GM10266 (cell line): ENCODE measurements around the gene CD27.
"Not testable (repeated sequence)": the region's sequence is repeated elsewhere in the genome, so short reads cannot be mapped to it uniquely, and the experiment has no call there.

Experiments used
- DNase-seq: peaks from one replicate; pipeline ENCODE4 v3.0.0; 2012; ENCODE audit errors: extremely low spot score
- TF ChIP-seq, protein P1 (sequence below): IDR thresholded peaks from 2 replicates; pipeline ENCODE4 v1.5.1; 2012; ENCODE audit warnings: mild to moderate bottlenecking, low read depth; ENCODE audit not compliant: control insufficient read depth, insufficient read depth; ENCODE audit errors: missing control alignments

Gene CD27

DNA sequence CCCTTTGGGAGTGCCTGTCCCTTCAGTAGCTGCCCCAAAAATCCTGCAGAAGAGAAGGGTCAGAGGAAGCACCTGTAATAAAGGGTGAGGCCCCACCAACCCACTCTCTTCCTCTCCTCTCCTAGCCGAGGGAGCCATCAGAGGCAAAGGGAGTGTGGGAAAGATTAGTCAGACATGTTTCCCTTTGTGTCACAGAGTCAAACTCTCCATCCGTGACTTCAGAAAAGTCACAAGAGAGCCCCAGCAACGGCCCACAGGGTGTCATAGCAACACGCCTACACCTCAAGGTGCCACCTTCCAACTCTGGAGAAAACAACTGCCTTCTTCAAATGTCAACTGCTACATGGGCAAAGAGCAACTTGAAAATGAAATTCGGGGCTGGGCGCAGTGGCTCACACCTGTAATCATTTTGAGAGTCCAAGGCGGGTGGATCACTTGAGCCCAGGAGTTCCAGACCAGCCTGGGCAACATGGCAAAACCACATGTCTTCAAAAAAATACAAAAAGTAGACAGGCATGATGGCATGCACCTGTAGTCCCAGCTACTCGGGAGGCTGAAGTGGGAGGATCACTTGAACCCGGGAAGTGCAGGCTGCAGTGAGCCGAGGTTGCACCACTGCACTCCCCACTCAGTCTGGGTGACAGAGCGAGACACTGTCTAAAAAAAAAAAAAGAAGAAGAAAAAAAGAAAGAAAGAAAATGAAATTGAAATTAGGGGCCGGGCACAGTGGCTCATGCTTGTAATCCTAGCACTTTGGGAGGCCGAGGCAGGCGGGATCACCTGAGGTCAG lies 17.7 kb upstream of the CD27 start:
- TF ChIP-seq, protein P1, sequence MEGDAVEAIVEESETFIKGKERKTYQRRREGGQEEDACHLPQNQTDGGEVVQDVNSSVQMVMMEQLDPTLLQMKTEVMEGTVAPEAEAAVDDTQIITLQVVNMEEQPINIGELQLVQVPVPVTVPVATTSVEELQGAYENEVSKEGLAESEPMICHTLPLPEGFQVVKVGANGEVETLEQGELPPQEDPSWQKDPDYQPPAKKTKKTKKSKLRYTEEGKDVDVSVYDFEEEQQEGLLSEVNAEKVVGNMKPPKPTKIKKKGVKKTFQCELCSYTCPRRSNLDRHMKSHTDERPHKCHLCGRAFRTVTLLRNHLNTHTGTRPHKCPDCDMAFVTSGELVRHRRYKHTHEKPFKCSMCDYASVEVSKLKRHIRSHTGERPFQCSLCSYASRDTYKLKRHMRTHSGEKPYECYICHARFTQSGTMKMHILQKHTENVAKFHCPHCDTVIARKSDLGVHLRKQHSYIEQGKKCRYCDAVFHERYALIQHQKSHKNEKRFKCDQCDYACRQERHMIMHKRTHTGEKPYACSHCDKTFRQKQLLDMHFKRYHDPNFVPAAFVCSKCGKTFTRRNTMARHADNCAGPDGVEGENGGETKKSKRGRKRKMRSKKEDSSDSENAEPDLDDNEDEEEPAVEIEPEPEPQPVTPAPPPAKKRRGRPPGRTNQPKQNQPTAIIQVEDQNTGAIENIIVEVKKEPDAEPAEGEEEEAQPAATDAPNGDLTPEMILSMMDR, result no peak
- peak; percentile 72 for DNase-seq

DNA sequence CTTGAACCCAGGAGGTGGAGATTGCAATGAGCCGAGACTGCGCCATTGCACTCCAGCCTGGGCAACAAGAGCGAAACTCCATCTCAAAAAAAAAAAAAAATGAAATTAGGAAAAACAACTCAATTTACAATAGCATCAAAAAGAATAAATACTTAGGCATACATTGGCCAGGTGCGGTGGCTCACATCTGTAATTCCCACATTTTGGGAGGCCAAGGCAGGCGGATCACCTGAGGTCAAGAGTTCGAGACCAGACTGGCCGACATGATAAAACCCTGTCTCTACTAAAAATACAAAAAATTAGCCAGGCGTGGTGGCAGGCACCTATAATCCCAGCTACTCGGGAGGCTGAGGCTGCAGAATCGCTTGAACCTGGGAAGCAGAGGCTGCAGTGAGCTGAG lies 17.0 kb upstream of the CD27 start:
- DNase-seq, result not testable (repeated sequence)

DNA sequence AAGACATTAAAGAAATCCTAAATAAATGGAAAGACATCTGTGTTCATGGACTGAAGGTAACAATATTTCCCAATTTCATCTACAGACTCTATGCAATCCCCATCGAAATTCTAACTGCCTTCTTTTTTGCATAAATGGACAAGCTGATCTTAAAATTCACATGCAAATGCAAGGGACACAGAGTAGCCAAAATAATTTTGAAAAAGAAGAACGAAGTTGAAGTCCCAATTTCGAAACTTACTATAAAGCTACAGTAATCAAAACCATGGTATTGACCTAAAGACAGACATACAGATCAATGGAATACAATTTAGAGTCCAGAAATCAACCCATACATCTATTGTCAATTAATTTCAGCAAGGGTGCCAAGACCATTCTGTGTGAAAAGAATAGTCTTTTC lies 16.4 kb upstream of the CD27 start:
- TF ChIP-seq, protein P1, result no peak
- no peak for DNase-seq

DNA sequence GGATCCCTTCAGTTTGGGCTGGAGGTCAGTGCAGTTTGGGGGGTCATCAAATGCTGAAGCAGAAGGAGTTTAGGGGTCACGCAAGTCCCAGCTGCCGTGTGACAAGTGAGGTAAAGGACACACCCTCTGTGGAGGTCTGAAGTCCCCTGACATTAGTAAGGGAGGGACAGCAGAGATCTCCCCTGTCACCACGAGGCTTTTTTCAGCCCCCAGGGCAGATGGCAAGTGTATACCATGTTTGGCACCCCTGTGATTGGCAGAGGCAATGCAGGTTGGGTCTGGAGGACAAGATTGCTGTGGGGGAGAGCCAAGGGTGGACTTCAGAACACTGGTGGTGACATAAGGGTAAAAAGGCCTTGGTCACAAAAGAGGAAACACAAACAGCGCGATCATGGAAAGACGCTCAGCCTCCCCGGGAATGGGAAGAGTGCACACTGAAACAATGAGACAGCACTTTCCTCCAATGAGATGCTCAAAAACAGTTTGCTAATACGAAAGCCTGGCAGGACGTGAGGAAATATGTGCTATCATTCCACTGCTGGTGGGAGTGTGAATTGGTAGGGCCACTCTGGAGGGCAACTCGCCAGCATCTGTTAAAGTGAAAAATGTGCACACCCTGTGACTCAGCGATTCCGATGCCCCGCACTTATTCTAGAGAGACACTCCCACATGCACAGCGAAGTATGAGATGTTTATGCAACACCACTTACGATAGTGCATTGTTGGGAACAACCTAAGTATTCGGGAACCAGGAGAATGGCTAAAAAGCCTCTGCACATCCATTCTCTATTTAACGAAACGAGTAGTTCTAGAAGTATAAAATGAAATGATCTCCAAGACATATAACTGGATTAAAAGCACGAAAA lies 14.4 kb upstream of the CD27 start:
- DNase-seq, result no peak
- TF ChIP-seq, protein P1, result no peak

DNA sequence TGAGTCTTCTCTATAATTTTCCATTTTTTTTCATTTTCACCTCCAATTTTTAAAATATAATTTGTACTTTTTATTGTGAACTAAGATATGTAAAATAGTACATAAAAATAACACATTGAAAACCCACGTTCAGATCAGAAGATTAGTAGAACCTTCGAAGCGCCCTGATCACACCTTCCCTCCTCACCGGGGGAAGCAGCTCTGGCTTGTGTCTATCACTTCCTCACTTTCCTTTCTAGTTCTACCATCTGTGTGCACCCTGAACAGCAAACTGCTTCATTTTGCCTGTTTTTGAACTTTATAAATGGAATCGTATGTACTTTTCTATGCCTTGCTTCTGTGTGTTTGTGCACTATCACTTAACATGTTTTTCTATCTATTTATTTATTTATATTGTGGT lies 11.8 kb upstream of the CD27 start:
- TF ChIP-seq, protein P1, result no peak
- no peak for DNase-seq

DNA sequence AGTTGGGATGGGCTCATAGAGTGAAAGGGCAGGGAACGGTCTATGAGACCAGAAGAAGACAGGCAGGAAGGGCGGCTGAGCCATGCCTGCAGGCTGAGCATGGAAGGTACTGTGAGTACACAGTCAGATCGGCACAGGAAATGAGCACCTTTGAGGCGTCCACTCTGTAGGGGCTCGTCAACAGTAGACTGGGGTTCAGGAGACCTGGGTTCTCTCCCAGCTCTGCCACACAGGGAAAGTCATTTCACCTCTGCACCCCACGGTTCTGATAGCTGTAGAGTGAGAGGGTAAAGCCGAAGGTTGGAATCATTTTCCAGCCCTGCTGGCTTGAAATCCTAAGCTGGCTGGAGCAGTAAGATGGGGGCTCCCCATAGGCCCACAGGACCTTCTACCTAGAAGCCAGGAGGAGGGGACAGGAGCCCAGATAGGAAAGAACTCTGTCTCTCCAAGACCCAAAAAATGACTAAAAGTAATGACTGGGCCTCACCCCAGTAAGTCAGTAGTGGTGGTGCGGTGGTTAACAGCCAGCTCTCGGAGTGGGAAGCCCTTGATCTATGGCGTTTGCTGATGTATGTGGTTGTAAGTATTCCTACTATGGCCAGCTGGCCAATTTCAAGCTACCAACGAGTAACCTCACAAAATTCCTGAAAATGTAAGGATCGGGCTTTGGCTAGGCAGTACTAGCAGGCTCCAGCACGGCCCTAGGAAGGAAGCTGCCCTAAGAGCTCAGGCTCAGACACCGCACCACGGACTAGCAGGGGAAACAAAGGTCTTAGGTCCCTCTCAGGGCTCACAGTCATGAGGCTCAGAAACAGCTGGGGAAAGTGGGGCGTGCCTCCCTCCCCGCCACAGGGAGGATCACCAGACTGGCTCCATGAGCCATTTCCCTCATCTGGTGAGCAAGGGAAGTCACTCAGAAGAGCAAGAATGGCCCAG lies 10.3 kb upstream of the CD27 start:
- TF ChIP-seq, protein P1, result no peak
- no peak for DNase-seq
